ENCODE data around the gene FPGT.

FPGT gene

GRCh38 chr1:74235153-74235552 is 37.1 kb downstream of the FPGT start, which contains the start of gene TNNI3K:
Gene TNNI3K, plus strand, starts transcription at chr1:74235387. Its CDS starts 65 bp downstream, at chr1:74235452.
- no peaks in the 10 kb centered on the region for H3K9me3 ChIP-seq (replicated peaks; ENCODE audit: insufficient read depth, low read length)
- no peaks in the 10 kb centered on the region for H3K4me1 ChIP-seq (ENCODE audit: low read length)
- H3K4me2 ChIP-seq (ENCODE audit: low read depth, low read length): no peak within 1 kb of the TSS
- H4K20me1 ChIP-seq (ENCODE audit: insufficient read depth, low read length): no peaks in the 10 kb centered on the region
- TF ChIP-seq EZH2 (optimal IDR thresholded peaks at IDR 0.05; ENCODE audit: low read depth, low read length) (no peak), CTCF (IDR thresholded peaks at IDR 0.05; ENCODE audit: low read length) (no peak), EZH2phosphoT487 (IDR thresholded peaks at IDR 0.05; ENCODE audit: low read length) (no peak)
- no peak within 1 kb of the TSS for H2AFZ ChIP-seq (ENCODE audit: low read length)
- no peak within 1 kb of the TSS for H3K4me3 ChIP-seq (ENCODE audit: low read length)
- no peaks in the 10 kb centered on the region for H3K36me3 ChIP-seq (replicated peaks; ENCODE audit: insufficient read depth, low read length)
- H3F3A ChIP-seq (ENCODE audit: insufficient read depth, low read length): no peaks in the 10 kb centered on the region
- H3K79me2 ChIP-seq (ENCODE audit: low read length): no peaks in the 10 kb centered on the region
- no peak within 1 kb of the TSS for H3K9ac ChIP-seq (ENCODE audit: low read length)
- H3K27me3 ChIP-seq (replicated peaks; ENCODE audit: insufficient read depth, low read length): no peaks in the 10 kb centered on the region
- H3K9me2 ChIP-seq (replicated peaks; ENCODE audit: insufficient read depth, low read length): no peaks in the 10 kb centered on the region
- no peak within 1 kb of the TSS for H3K27ac ChIP-seq (ENCODE audit: low read length)
- DNase-seq: no peak

GRCh38 chr1:74236440-74236839 is 38.4 kb downstream of the FPGT start:
- H3K9me3 ChIP-seq (replicated peaks; ENCODE audit: insufficient read depth, low read length): no peaks in the 10 kb centered on the region
- H2AFZ ChIP-seq (ENCODE audit: low read length): no peak overlapping the region
- TF ChIP-seq EZH2 (optimal IDR thresholded peaks at IDR 0.05; ENCODE audit: low read depth, low read length) (no peak), EZH2phosphoT487 (IDR thresholded peaks at IDR 0.05; ENCODE audit: low read length) (no peak), CTCF (IDR thresholded peaks at IDR 0.05; ENCODE audit: low read length) (no peak)
- H3K27ac ChIP-seq (ENCODE audit: low read length): no peak overlapping the region
- no peaks in the 10 kb centered on the region for H3K27me3 ChIP-seq (replicated peaks; ENCODE audit: insufficient read depth, low read length)
- no peaks in the 10 kb centered on the region for H3K79me2 ChIP-seq (ENCODE audit: low read length)
- H3F3A ChIP-seq (ENCODE audit: insufficient read depth, low read length): no peaks in the 10 kb centered on the region
- no peak for DNase-seq
- H3K4me3 ChIP-seq (ENCODE audit: low read length): no peak overlapping the region
- no peaks in the 10 kb centered on the region for H3K36me3 ChIP-seq (replicated peaks; ENCODE audit: insufficient read depth, low read length)
- no peak overlapping the region for H3K9ac ChIP-seq (ENCODE audit: low read length)
- no peaks in the 10 kb centered on the region for H3K4me1 ChIP-seq (ENCODE audit: low read length)
- H4K20me1 ChIP-seq (ENCODE audit: insufficient read depth, low read length): no peaks in the 10 kb centered on the region
- no peak overlapping the region for H3K4me2 ChIP-seq (ENCODE audit: low read depth, low read length)
- no peaks in the 10 kb centered on the region for H3K9me2 ChIP-seq (replicated peaks; ENCODE audit: insufficient read depth, low read length)

- no peaks in the 10 kb centered on the region for H3K9me2 ChIP-seq (replicated peaks; ENCODE audit: insufficient read depth, low read length)
- H3K79me2 ChIP-seq (ENCODE audit: low read length): no peaks in the 10 kb centered on the region
- no peak for DNase-seq
- TF ChIP-seq CTCF (IDR thresholded peaks at IDR 0.05; ENCODE audit: low read length) (no peak), EZH2phosphoT487 (IDR thresholded peaks at IDR 0.05; ENCODE audit: low read length) (no peak), EZH2 (optimal IDR thresholded peaks at IDR 0.05; ENCODE audit: low read depth, low read length) (no peak)
- H2AFZ ChIP-seq (ENCODE audit: low read length): no peak overlapping the region
- no peaks in the 10 kb centered on the region for H4K20me1 ChIP-seq (ENCODE audit: insufficient read depth, low read length)
- no peaks in the 10 kb centered on the region for H3K27me3 ChIP-seq (replicated peaks; ENCODE audit: insufficient read depth, low read length)
- no peaks in the 10 kb centered on the region for H3K36me3 ChIP-seq (replicated peaks; ENCODE audit: insufficient read depth, low read length)
- H3K4me2 ChIP-seq (ENCODE audit: low read depth, low read length): no peak overlapping the region
- H3F3A ChIP-seq (ENCODE audit: insufficient read depth, low read length): no peaks in the 10 kb centered on the region
- H3K27ac ChIP-seq (ENCODE audit: low read length): no peak overlapping the region
- no peak overlapping the region for H3K4me3 ChIP-seq (ENCODE audit: low read length)
- H3K4me1 ChIP-seq (ENCODE audit: low read length): no peaks in the 10 kb centered on the region
- no peaks in the 10 kb centered on the region for H3K9me3 ChIP-seq (replicated peaks; ENCODE audit: insufficient read depth, low read length)
- no peak overlapping the region for H3K9ac ChIP-seq (ENCODE audit: low read length)
Observed at GRCh38 chr1:74237035-74237434, 39.0 kb downstream of the FPGT start.
